Muscle layer of duodenum (tissue), 2 donors: ENCODE data around the gene RPS6KA4.

Experiments
- H3K27ac ChIP-seq: one replicate; pipeline ENCODE4 v1.7.0; 2013; ENCODE audit warnings: mild to moderate bottlenecking, low read length
- H3K27me3 ChIP-seq: one replicate; pipeline ENCODE4 v1.7.0; 2013; ENCODE audit warnings: low read depth, mild to moderate bottlenecking, control low read depth, low read length
- H3K36me3 ChIP-seq, 2 donors: one replicate each; pipeline ENCODE4 v1.7.0; 2013; ENCODE audit warnings: low read length in 2 of 2, control low read depth in 1 of 2, mild to moderate bottlenecking in 1 of 2; ENCODE audit not compliant: insufficient read depth in 2 of 2, control insufficient read depth in 1 of 2
- H3K4me1 ChIP-seq, 2 donors: one replicate each; pipeline ENCODE4 v1.7.0; 2013; ENCODE audit warnings: low read length in 2 of 2, mild to moderate bottlenecking in 2 of 2, control low read depth in 1 of 2, moderate library complexity in 1 of 2; ENCODE audit not compliant: insufficient read depth in 2 of 2, control insufficient read depth in 1 of 2
- H3K4me3 ChIP-seq, 2 donors: one replicate each; pipeline ENCODE4 v1.7.0; 2013; ENCODE audit warnings: low read length in 2 of 2, low read depth in 1 of 2, mild to moderate bottlenecking in 1 of 2
- H3K9me3 ChIP-seq, 2 donors: one replicate each; pipeline ENCODE4 v1.7.0; 2013; ENCODE audit warnings: low read length in 2 of 2, control low read depth in 1 of 2, mild to moderate bottlenecking in 1 of 2; ENCODE audit not compliant: control insufficient read depth in 1 of 2
- donor health status: healthy.

The RPS6KA4 gene

GRCh38 chr11:64331569-64332371 lies 27.2 kb upstream of the RPS6KA4 start:
- H3K36me3 ChIP-seq, result no peaks in the 10 kb centered on the region
- no peaks in the 10 kb centered on the region for H3K9me3 ChIP-seq
- H3K27me3 ChIP-seq, result no peaks in the 10 kb centered on the region
- peaks cover 0 to 8% of the 10 kb centered on the region in 2 donors for H3K4me1 ChIP-seq
- no peak overlapping the region for H3K4me3 ChIP-seq
- no peak overlapping the region for H3K27ac ChIP-seq

- no peak overlapping the region for H3K27ac ChIP-seq
- no peak overlapping the region for H3K4me3 ChIP-seq
These were observed 25.4 kb upstream of the RPS6KA4 start for GRCh38 chr11:64333556-64333955.

GRCh38 chr11:64334764-64335735 lies 23.9 kb upstream of the RPS6KA4 start:
- Histone ChIP-seq H3K4me1 (peaks cover 0 to 8% of the 10 kb centered on the region in 2 donors), H3K27ac (no peak overlapping the region), H3K27me3 (no peaks in the 10 kb centered on the region), H3K4me3 (no peak overlapping the region), H3K9me3 (no peaks in the 10 kb centered on the region), H3K36me3 (no peaks in the 10 kb centered on the region)

More at GRCh38 chr11:64333556-64333955, 25.4 kb upstream of the RPS6KA4 start:
- H3K9me3 ChIP-seq, result no peaks in the 10 kb centered on the region
- H3K4me1 ChIP-seq, result peaks cover 0 to 8% of the 10 kb centered on the region in 2 donors
- H3K36me3 ChIP-seq, result no peaks in the 10 kb centered on the region
- H3K27me3 ChIP-seq, result no peaks in the 10 kb centered on the region

GRCh38 chr11:64337538-64338249 lies 21.3 kb upstream of the RPS6KA4 start:
- H3K27ac ChIP-seq, result no peak overlapping the region

GRCh38 chr11:64338716-64339115 lies 20.2 kb upstream of the RPS6KA4 start:
- no peak overlapping the region for H3K4me3 ChIP-seq
- H3K36me3 ChIP-seq, result no peaks in the 10 kb centered on the region
- no peaks in the 10 kb centered on the region for H3K27me3 ChIP-seq
- peaks cover 0 to 14% of the 10 kb centered on the region in 2 donors for H3K4me1 ChIP-seq
- no peaks in the 10 kb centered on the region for H3K9me3 ChIP-seq
- no peak overlapping the region for H3K27ac ChIP-seq

More at GRCh38 chr11:64337538-64338249, 21.3 kb upstream of the RPS6KA4 start:
- Histone ChIP-seq H3K27me3 (no peaks in the 10 kb centered on the region), H3K9me3 (no peaks in the 10 kb centered on the region), H3K4me1 (peaks cover 0 to 8% of the 10 kb centered on the region in 2 donors), H3K4me3 (no peak overlapping the region), H3K36me3 (no peaks in the 10 kb centered on the region)

- no peak overlapping the region for H3K4me3 ChIP-seq
- H3K9me3 ChIP-seq, result no peaks in the 10 kb centered on the region
- H3K27me3 ChIP-seq, result no peaks in the 10 kb centered on the region
- H3K27ac ChIP-seq, result no peak overlapping the region
- H3K36me3 ChIP-seq, result no peaks in the 10 kb centered on the region
- H3K4me1 ChIP-seq, result peaks cover 0 to 14% of the 10 kb centered on the region in 2 donors
These were observed 19.7 kb upstream of the RPS6KA4 start for GRCh38 chr11:64339286-64339685.

- H3K9me3 ChIP-seq, result no peaks in the 10 kb centered on the region
- H3K36me3 ChIP-seq, result no peaks in the 10 kb centered on the region
- peak within 1 kb of the TSS in 1 of 2 donors; percentile 53 for H3K4me3 ChIP-seq
- peaks cover 0 to 14% of the 10 kb centered on the region in 2 donors for H3K4me1 ChIP-seq
- H3K27ac ChIP-seq, result no peak within 1 kb of the TSS
- no peaks in the 10 kb centered on the region for H3K27me3 ChIP-seq
These were observed 19.1 kb upstream of the RPS6KA4 start, which contains the start of gene CCDC88B for GRCh38 chr11:64339754-64340408. CCDC88B (plus strand) TSS chr11:64340204; CDS start chr11:64340267, 63 bp downstream.

GRCh38 chr11:64340671-64341335 lies 18.2 kb upstream of the RPS6KA4 start:
- Histone ChIP-seq H3K27me3 (no peaks in the 10 kb centered on the region), H3K9me3 (no peaks in the 10 kb centered on the region), H3K27ac (no peak overlapping the region), H3K4me1 (peaks cover 0 to 14% of the 10 kb centered on the region in 2 donors), H3K36me3 (no peaks in the 10 kb centered on the region), H3K4me3 (peak overlapping the region in 1 of 2 donors; percentile 53)

GRCh38 chr11:64341429-64341828 lies 17.5 kb upstream of the RPS6KA4 start:
- no peaks in the 10 kb centered on the region for H3K36me3 ChIP-seq
- no peak overlapping the region for H3K27ac ChIP-seq
- no peaks in the 10 kb centered on the region for H3K27me3 ChIP-seq
- peak overlapping the region in 1 of 2 donors; percentile 53 for H3K4me3 ChIP-seq
- H3K9me3 ChIP-seq, result no peaks in the 10 kb centered on the region
- peaks cover 0 to 14% of the 10 kb centered on the region in 2 donors for H3K4me1 ChIP-seq
